ENCODE results near the gene HSDL1. TPM values are rescaled to one million over a fixed set of nuclear protein-coding genes. Genes with fewer than 3 reads are reported as not detected.
A peak's percentile ranks its signal among the peaks of the same experiment; 100 is the strongest.

The HSDL1 gene
- polyA plus RNA-seq, 2 donors, result 6.3 to 9.7 TPM

GRCh38 chr16:84176192-84177053, 31.4 kb upstream of the HSDL1 start:
- no peaks in the 10 kb centered on the region for H3K27me3 ChIP-seq (ENCODE audit: control insufficient read depth in 1 of 2, insufficient read depth in 2 of 2, low read length in 2 of 2)
- H3K36me3 ChIP-seq (ENCODE audit: control insufficient read depth in 2 of 2, insufficient read depth in 2 of 2, low read length in 1 of 2), result peaks cover 7 to 30% of the 10 kb centered on the region in 2 donors
- H3K27ac ChIP-seq (ENCODE audit: low read depth in 2 of 2, low read length in 1 of 2), result peak overlapping the region; percentile 56 to 63
- peaks cover 12 to 14% of the 10 kb centered on the region in 2 donors for H3K4me1 ChIP-seq (ENCODE audit: control insufficient read depth in 2 of 2, insufficient read depth in 2 of 2, low read length in 1 of 2)
- H3K4me3 ChIP-seq (ENCODE audit: low read depth in 1 of 2, low read length in 2 of 2), result no peak overlapping the region
- WGBS, 2 donors, result 49 to 51% methylated on average over 18 of the region's 18 CpGs
- H3K9me3 ChIP-seq (ENCODE audit: control insufficient read depth in 2 of 2, insufficient read depth in 1 of 2, low read depth in 1 of 2, low read length in 1 of 2), result no peaks in the 10 kb centered on the region

GRCh38 chr16:84175350-84176081, 30.5 kb upstream of the HSDL1 start:
- H3K4me3 ChIP-seq (ENCODE audit: low read depth in 1 of 2, low read length in 2 of 2), result no peak overlapping the region
- peaks cover 12 to 14% of the 10 kb centered on the region in 2 donors for H3K4me1 ChIP-seq (ENCODE audit: control insufficient read depth in 2 of 2, insufficient read depth in 2 of 2, low read length in 1 of 2)
- 32 to 62% methylated on average over 10 of the region's 10 CpGs for WGBS, 2 donors
- no peaks in the 10 kb centered on the region for H3K9me3 ChIP-seq (ENCODE audit: control insufficient read depth in 2 of 2, insufficient read depth in 1 of 2, low read depth in 1 of 2, low read length in 1 of 2)
- peaks cover 7 to 22% of the 10 kb centered on the region in 2 donors for H3K36me3 ChIP-seq (ENCODE audit: control insufficient read depth in 2 of 2, insufficient read depth in 2 of 2, low read length in 1 of 2)
- H3K27ac ChIP-seq (ENCODE audit: low read depth in 2 of 2, low read length in 1 of 2), result no peak overlapping the region
- no peaks in the 10 kb centered on the region for H3K27me3 ChIP-seq (ENCODE audit: control insufficient read depth in 1 of 2, insufficient read depth in 2 of 2, low read length in 2 of 2)

GRCh38 chr16:84174396-84174795, 29.4 kb upstream of the HSDL1 start:
- WGBS, 2 donors, result 70 to 72% methylated on average over 11 of the region's 11 CpGs

GRCh38 chr16:84169765-84170310, 24.9 kb upstream of the HSDL1 start:
- Histone ChIP-seq H3K4me3 (ENCODE audit: low read depth in 1 of 2, low read length in 2 of 2) (no peak overlapping the region), H3K36me3 (ENCODE audit: control insufficient read depth in 2 of 2, insufficient read depth in 2 of 2, low read length in 1 of 2) (no peaks in the 10 kb centered on the region), H3K9me3 (ENCODE audit: control insufficient read depth in 2 of 2, insufficient read depth in 1 of 2, low read depth in 1 of 2, low read length in 1 of 2) (no peaks in the 10 kb centered on the region), H3K4me1 (ENCODE audit: control insufficient read depth in 2 of 2, insufficient read depth in 2 of 2, low read length in 1 of 2) (no peaks in the 10 kb centered on the region), H3K27ac (ENCODE audit: low read depth in 2 of 2, low read length in 1 of 2) (no peak overlapping the region), H3K27me3 (ENCODE audit: control insufficient read depth in 1 of 2, insufficient read depth in 2 of 2, low read length in 2 of 2) (no peaks in the 10 kb centered on the region)
- 82% methylated on average over 11 of the region's 11 CpGs for WGBS, 2 donors

More at GRCh38 chr16:84174396-84174795, 29.4 kb upstream of the HSDL1 start:
- H3K27me3 ChIP-seq (ENCODE audit: control insufficient read depth in 1 of 2, insufficient read depth in 2 of 2, low read length in 2 of 2), result no peaks in the 10 kb centered on the region
- H3K27ac ChIP-seq (ENCODE audit: low read depth in 2 of 2, low read length in 1 of 2), result no peak overlapping the region
- H3K4me1 ChIP-seq (ENCODE audit: control insufficient read depth in 2 of 2, insufficient read depth in 2 of 2, low read length in 1 of 2), result peaks cover 12 to 14% of the 10 kb centered on the region in 2 donors
- no peak overlapping the region for H3K4me3 ChIP-seq (ENCODE audit: low read depth in 1 of 2, low read length in 2 of 2)
- peaks cover 7 to 13% of the 10 kb centered on the region in 2 donors for H3K36me3 ChIP-seq (ENCODE audit: control insufficient read depth in 2 of 2, insufficient read depth in 2 of 2, low read length in 1 of 2)
- no peaks in the 10 kb centered on the region for H3K9me3 ChIP-seq (ENCODE audit: control insufficient read depth in 2 of 2, insufficient read depth in 1 of 2, low read depth in 1 of 2, low read length in 1 of 2)

GRCh38 chr16:84166796-84167695, 22.1 kb upstream of the HSDL1 start:
- WGBS, 2 donors, result 75 to 78% methylated on average over 13 of the region's 13 CpGs
- H3K9me3 ChIP-seq (ENCODE audit: control insufficient read depth in 2 of 2, insufficient read depth in 1 of 2, low read depth in 1 of 2, low read length in 1 of 2), result no peaks in the 10 kb centered on the region
- H3K27me3 ChIP-seq (ENCODE audit: control insufficient read depth in 1 of 2, insufficient read depth in 2 of 2, low read length in 2 of 2), result no peaks in the 10 kb centered on the region
- no peaks in the 10 kb centered on the region for H3K36me3 ChIP-seq (ENCODE audit: control insufficient read depth in 2 of 2, insufficient read depth in 2 of 2, low read length in 1 of 2)
- no peaks in the 10 kb centered on the region for H3K4me1 ChIP-seq (ENCODE audit: control insufficient read depth in 2 of 2, insufficient read depth in 2 of 2, low read length in 1 of 2)
- no peak overlapping the region for H3K27ac ChIP-seq (ENCODE audit: low read depth in 2 of 2, low read length in 1 of 2)
- H3K4me3 ChIP-seq (ENCODE audit: low read depth in 1 of 2, low read length in 2 of 2), result no peak overlapping the region

- no peak overlapping the region for H3K27ac ChIP-seq (ENCODE audit: low read depth in 2 of 2, low read length in 1 of 2)
- no peaks in the 10 kb centered on the region for H3K4me1 ChIP-seq (ENCODE audit: control insufficient read depth in 2 of 2, insufficient read depth in 2 of 2, low read length in 1 of 2)
- H3K9me3 ChIP-seq (ENCODE audit: control insufficient read depth in 2 of 2, insufficient read depth in 1 of 2, low read depth in 1 of 2, low read length in 1 of 2), result no peaks in the 10 kb centered on the region
- no peaks in the 10 kb centered on the region for H3K27me3 ChIP-seq (ENCODE audit: control insufficient read depth in 1 of 2, insufficient read depth in 2 of 2, low read length in 2 of 2)
- H3K4me3 ChIP-seq (ENCODE audit: low read depth in 1 of 2, low read length in 2 of 2), result no peak overlapping the region
- 93 to 94% methylated on average over 7 of the region's 7 CpGs for WGBS, 2 donors
- H3K36me3 ChIP-seq (ENCODE audit: control insufficient read depth in 2 of 2, insufficient read depth in 2 of 2, low read length in 1 of 2), result no peaks in the 10 kb centered on the region
These were observed 20.8 kb upstream of the HSDL1 start for GRCh38 chr16:84165746-84166145.

- Histone ChIP-seq H3K4me1 (ENCODE audit: control insufficient read depth in 2 of 2, insufficient read depth in 2 of 2, low read length in 1 of 2) (no peaks in the 10 kb centered on the region), H3K27ac (ENCODE audit: low read depth in 2 of 2, low read length in 1 of 2) (no peak overlapping the region), H3K36me3 (ENCODE audit: control insufficient read depth in 2 of 2, insufficient read depth in 2 of 2, low read length in 1 of 2) (no peaks in the 10 kb centered on the region), H3K9me3 (ENCODE audit: control insufficient read depth in 2 of 2, insufficient read depth in 1 of 2, low read depth in 1 of 2, low read length in 1 of 2) (no peaks in the 10 kb centered on the region), H3K4me3 (ENCODE audit: low read depth in 1 of 2, low read length in 2 of 2) (no peak overlapping the region), H3K27me3 (ENCODE audit: control insufficient read depth in 1 of 2, insufficient read depth in 2 of 2, low read length in 2 of 2) (peaks cover 0 to 4% of the 10 kb centered on the region in 2 donors)
- WGBS, 2 donors, result 59% methylated on average over 3 of the region's 3 CpGs
These were observed 16.8 kb upstream of the HSDL1 start for GRCh38 chr16:84161801-84162200.

- H3K36me3 ChIP-seq (ENCODE audit: control insufficient read depth in 2 of 2, insufficient read depth in 2 of 2, low read length in 1 of 2), result no peaks in the 10 kb centered on the region
- no peak overlapping the region for H3K4me3 ChIP-seq (ENCODE audit: low read depth in 1 of 2, low read length in 2 of 2)
- no peak overlapping the region for H3K27ac ChIP-seq (ENCODE audit: low read depth in 2 of 2, low read length in 1 of 2)
- H3K9me3 ChIP-seq (ENCODE audit: control insufficient read depth in 2 of 2, insufficient read depth in 1 of 2, low read depth in 1 of 2, low read length in 1 of 2), result no peaks in the 10 kb centered on the region
- H3K27me3 ChIP-seq (ENCODE audit: control insufficient read depth in 1 of 2, insufficient read depth in 2 of 2, low read length in 2 of 2), result peaks cover 0 to 4% of the 10 kb centered on the region in 2 donors
- H3K4me1 ChIP-seq (ENCODE audit: control insufficient read depth in 2 of 2, insufficient read depth in 2 of 2, low read length in 1 of 2), result no peaks in the 10 kb centered on the region
- WGBS, 2 donors, result 80 to 84% methylated on average over 10 of the region's 10 CpGs
These were observed 16.1 kb upstream of the HSDL1 start for GRCh38 chr16:84161037-84161436.

- 46 to 53% methylated on average over 1 of the region's 1 CpG for WGBS, 2 donors
These were observed 14.8 kb upstream of the HSDL1 start for GRCh38 chr16:84159800-84160199.

More at GRCh38 chr16:84159800-84160199, 14.8 kb upstream of the HSDL1 start:
- H3K36me3 ChIP-seq (ENCODE audit: control insufficient read depth in 2 of 2, insufficient read depth in 2 of 2, low read length in 1 of 2), result no peaks in the 10 kb centered on the region
- H3K4me3 ChIP-seq (ENCODE audit: low read depth in 1 of 2, low read length in 2 of 2), result no peak overlapping the region
- H3K9me3 ChIP-seq (ENCODE audit: control insufficient read depth in 2 of 2, insufficient read depth in 1 of 2, low read depth in 1 of 2, low read length in 1 of 2), result no peaks in the 10 kb centered on the region
- H3K27ac ChIP-seq (ENCODE audit: low read depth in 2 of 2, low read length in 1 of 2), result no peak overlapping the region
- peaks cover 0 to 4% of the 10 kb centered on the region in 2 donors for H3K27me3 ChIP-seq (ENCODE audit: control insufficient read depth in 1 of 2, insufficient read depth in 2 of 2, low read length in 2 of 2)
- no peaks in the 10 kb centered on the region for H3K4me1 ChIP-seq (ENCODE audit: control insufficient read depth in 2 of 2, insufficient read depth in 2 of 2, low read length in 1 of 2)

All from esophagus (tissue), 2 donors.